ENCODE results near the gene STT3A. TPM values are rescaled to one million over a fixed set of nuclear protein-coding genes. Genes with fewer than 3 reads are reported as not detected.

The STT3A gene
- total RNA-seq, 6 donors from 2014 or later: 41.0 to 131 (median 71.1) TPM

GRCh38 chr11:125564357-125564756, 28.3 kb upstream of the STT3A start:
- Histone ChIP-seq H3K27ac (no peak overlapping the region), H3K4me3 (no peak overlapping the region), H3K27me3 (no peaks in the 10 kb centered on the region), H3K4me1 (peaks cover 0 to 4% (median 0%) of the 10 kb centered on the region in 4 donors), H3K36me3 (no peaks in the 10 kb centered on the region), H3K9me3 (no peaks in the 10 kb centered on the region)
- ATAC-seq (ENCODE audit: low FRiP score in 2 of 2) (no peak), DNase-seq (no peak)
- no peak for TF ChIP-seq POLR2A (IDR thresholded peaks at IDR 0.05)
- TF ChIP-seq, protein P1, sequence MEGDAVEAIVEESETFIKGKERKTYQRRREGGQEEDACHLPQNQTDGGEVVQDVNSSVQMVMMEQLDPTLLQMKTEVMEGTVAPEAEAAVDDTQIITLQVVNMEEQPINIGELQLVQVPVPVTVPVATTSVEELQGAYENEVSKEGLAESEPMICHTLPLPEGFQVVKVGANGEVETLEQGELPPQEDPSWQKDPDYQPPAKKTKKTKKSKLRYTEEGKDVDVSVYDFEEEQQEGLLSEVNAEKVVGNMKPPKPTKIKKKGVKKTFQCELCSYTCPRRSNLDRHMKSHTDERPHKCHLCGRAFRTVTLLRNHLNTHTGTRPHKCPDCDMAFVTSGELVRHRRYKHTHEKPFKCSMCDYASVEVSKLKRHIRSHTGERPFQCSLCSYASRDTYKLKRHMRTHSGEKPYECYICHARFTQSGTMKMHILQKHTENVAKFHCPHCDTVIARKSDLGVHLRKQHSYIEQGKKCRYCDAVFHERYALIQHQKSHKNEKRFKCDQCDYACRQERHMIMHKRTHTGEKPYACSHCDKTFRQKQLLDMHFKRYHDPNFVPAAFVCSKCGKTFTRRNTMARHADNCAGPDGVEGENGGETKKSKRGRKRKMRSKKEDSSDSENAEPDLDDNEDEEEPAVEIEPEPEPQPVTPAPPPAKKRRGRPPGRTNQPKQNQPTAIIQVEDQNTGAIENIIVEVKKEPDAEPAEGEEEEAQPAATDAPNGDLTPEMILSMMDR (IDR thresholded peaks at IDR 0.05): no peak
- TF ChIP-seq POLR2AphosphoS5 (IDR thresholded peaks at IDR 0.05): no peak
- no peak for TF ChIP-seq EP300 (IDR thresholded peaks at IDR 0.05)
- WGBS, 2 donors: 57 to 74% methylated on average over 3 of the region's 3 CpGs

DNA sequence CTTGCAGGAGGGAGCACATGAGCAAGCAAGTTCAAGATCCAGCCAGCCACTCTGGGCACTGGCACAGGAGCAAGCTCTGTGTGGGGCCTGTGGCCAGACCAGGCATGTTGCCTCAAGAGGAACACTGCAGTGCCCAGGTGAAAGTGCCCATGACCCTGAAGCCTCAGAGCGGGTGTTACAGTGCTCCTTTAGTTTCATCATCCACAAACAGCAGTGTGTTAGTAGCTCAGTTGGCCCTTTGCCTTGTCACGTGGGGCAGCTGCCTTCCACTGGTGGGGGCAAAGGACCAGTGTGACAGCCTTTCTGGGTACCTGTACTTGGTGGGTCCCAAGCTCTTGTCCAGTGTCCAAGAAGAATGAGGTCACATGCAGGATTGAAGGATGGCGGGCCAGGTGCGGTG, 26.4 kb upstream of the STT3A start:
- Histone ChIP-seq H3K27ac (no peak overlapping the region), H3K4me3 (no peak overlapping the region), H3K27me3 (no peaks in the 10 kb centered on the region), H3K4me1 (peaks cover 10 to 19% (median 11%) of the 10 kb centered on the region in 4 donors), H3K9me3 (no peaks in the 10 kb centered on the region), H3K36me3 (no peaks in the 10 kb centered on the region)
- 93 to 100% methylated on average over 2 to 3 of the region's 4 CpGs for WGBS, 2 donors
- DNase-seq (no peak), ATAC-seq (ENCODE audit: low FRiP score in 2 of 2) (no peak)
- TF ChIP-seq, protein P1 (IDR thresholded peaks at IDR 0.05): no peak
- TF ChIP-seq POLR2A (IDR thresholded peaks at IDR 0.05): no peak
- no peak for TF ChIP-seq POLR2AphosphoS5 (IDR thresholded peaks at IDR 0.05)
- TF ChIP-seq EP300 (IDR thresholded peaks at IDR 0.05): no peak

- Histone ChIP-seq H3K27ac (peak within 1 kb of the TSS; percentile 85 to 93 (median 89)), H3K27me3 (no peaks in the 10 kb centered on the region), H3K4me3 (peak within 1 kb of the TSS; percentile 52 to 96 (median 84)), H3K36me3 (peaks cover 0 to 18% (median 6%) of the 10 kb centered on the region in 4 donors), H3K9me3 (no peaks in the 10 kb centered on the region), H3K4me1 (peaks cover 12 to 28% (median 15%) of the 10 kb centered on the region in 4 donors)
- peak; percentile 97 to 99 for ATAC-seq (ENCODE audit: low FRiP score in 2 of 2)
- peak in 1 of 2 donors; percentile 52 for TF ChIP-seq POLR2AphosphoS5 (IDR thresholded peaks at IDR 0.05)
- TF ChIP-seq, protein P1 (IDR thresholded peaks at IDR 0.05): peak; percentile 68 to 89 (median 82)
- TF ChIP-seq EP300 (IDR thresholded peaks at IDR 0.05): no peak
- TF ChIP-seq POLR2A (IDR thresholded peaks at IDR 0.05): peak in 3 of 4 donors; percentile 66 to 88 (median 70)
- peak; percentile 93 to 97 for DNase-seq
- 2 to 3% methylated on average over 34 to 48 of the region's 83 CpGs for WGBS, 2 donors
Observed at GRCh38 chr11:125568970-125569914, 23.4 kb upstream of the STT3A start, which contains the start of gene EI24. EI24 (plus strand) TSS chr11:125569477; CDS start chr11:125572528, 3,051 bp downstream.

DNA sequence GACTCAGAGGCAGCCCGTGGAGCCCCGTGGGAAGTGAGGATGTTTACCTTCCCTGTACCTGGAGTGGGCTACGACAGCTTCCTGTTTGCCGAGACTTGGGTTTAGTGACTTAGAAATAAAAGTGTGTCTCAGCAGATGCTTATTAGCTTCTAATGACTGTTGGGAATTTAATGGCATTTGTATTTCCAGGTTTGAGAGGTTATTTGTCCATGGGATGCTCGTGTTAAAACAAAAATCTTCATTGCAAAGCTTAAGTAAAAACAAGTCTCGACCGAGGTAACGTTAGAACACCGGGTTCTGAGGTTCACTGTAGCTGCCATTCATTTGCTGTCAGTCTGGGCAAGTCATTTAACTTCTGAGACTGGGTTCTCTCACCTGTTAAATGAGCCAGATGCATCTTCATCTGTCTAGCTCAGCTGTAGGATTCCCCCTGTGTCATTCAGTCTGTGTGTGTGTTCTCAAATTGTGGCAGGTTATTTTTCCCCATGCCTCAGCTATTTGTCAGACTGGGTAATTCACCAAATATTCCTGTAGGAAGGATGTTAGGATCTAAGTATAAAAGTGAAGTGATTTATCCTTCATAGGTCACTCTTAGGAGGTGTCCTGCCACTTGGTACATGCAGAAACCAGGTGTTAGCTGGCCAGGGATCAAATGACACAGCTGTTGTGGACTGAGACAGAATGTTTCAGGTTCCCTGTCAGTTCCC, 22.6 kb upstream of the STT3A start:
- TF ChIP-seq, protein P1 (IDR thresholded peaks at IDR 0.05): no peak
- TF ChIP-seq POLR2A (IDR thresholded peaks at IDR 0.05): no peak
- TF ChIP-seq POLR2AphosphoS5 (IDR thresholded peaks at IDR 0.05): no peak
- TF ChIP-seq EP300 (IDR thresholded peaks at IDR 0.05): no peak
- DNase-seq (no peak), ATAC-seq (ENCODE audit: low FRiP score in 2 of 2) (no peak)
- Histone ChIP-seq H3K27ac (peak overlapping the region; percentile 85 to 93 (median 89)), H3K36me3 (peaks cover 0 to 26% (median 12%) of the 10 kb centered on the region in 4 donors), H3K9me3 (no peaks in the 10 kb centered on the region), H3K4me3 (peak overlapping the region; percentile 52 to 96 (median 84)), H3K27me3 (no peaks in the 10 kb centered on the region), H3K4me1 (peaks cover 12 to 28% (median 15%) of the 10 kb centered on the region in 4 donors)
- WGBS, 2 donors: 1 to 2% methylated on average over 8 to 9 of the region's 9 CpGs
